ENCODE data around the gene MDFIC.

MDFIC gene

DNA sequence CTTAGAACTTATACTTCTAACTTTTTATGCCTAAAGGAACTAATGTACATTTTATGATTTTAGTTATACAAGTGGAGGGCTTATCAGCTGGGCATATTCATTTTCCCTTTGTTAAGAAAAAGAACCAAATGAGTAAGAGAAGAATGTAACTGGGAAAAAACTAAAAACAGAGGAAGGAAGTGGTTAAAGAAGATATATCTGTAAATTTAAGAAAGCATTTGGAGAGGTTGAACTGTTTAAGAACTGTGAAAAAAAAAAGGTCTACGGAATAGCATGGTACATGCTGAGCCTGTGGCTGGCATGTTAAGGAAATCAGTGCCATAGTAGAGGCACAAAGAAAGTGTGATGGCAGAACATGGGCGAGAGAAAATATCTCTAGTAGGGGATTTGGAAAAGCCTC lies 6.2 kb downstream of the MDFIC start:
- no peak overlapping the region for H3K27ac ChIP-seq
- TF ChIP-seq, protein P1, sequence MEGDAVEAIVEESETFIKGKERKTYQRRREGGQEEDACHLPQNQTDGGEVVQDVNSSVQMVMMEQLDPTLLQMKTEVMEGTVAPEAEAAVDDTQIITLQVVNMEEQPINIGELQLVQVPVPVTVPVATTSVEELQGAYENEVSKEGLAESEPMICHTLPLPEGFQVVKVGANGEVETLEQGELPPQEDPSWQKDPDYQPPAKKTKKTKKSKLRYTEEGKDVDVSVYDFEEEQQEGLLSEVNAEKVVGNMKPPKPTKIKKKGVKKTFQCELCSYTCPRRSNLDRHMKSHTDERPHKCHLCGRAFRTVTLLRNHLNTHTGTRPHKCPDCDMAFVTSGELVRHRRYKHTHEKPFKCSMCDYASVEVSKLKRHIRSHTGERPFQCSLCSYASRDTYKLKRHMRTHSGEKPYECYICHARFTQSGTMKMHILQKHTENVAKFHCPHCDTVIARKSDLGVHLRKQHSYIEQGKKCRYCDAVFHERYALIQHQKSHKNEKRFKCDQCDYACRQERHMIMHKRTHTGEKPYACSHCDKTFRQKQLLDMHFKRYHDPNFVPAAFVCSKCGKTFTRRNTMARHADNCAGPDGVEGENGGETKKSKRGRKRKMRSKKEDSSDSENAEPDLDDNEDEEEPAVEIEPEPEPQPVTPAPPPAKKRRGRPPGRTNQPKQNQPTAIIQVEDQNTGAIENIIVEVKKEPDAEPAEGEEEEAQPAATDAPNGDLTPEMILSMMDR (conservative IDR thresholded peaks at IDR 0.05): no peak

DNA sequence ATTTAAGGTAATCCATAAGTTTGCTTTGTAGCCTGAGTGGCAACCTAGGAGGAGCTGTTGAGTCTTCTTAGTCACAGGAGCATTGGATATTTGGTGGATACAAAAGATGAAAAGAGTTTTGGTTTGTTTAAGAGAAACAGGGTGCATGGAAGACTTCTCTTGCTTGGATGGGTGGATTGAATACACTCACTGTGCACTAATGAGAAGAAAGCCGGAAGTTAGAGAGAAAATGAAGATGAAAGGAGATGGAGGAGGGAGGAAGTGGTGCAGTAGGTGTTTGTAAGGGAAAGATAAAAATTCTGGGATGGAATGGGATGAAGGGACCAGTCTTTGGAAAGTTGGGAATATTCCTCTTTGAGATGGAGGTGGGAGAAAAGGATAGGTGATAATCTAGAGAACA lies 7.7 kb downstream of the MDFIC start:
- TF ChIP-seq, protein P1 (conservative IDR thresholded peaks at IDR 0.05): no peak
- no peak overlapping the region for H3K27ac ChIP-seq

DNA sequence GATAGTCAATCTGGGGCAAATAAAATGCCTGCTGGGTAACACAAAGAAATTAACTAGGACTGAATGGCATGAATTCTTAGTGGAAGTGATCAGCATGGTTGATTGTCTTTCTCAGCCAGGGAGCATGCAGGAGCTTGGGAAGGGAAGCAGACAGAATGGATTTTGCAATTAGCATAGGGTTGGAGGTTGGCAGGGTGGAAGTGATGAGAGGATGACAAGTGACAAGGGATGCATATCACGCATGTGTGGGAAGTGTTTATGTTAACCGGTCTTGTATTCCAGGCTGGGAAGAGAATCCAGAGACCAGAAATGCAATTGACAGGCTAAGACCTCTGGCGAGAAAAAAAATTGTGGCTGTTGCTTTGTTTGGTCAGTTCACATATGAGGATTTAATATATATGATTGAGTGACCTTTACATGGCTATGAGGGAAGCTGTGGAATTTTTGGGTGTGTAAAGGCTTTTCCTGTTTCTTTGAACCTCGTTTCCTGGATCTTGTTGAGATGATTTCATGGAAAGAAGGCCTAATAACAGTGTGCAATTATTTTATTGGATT lies 8.3 kb downstream of the MDFIC start:
- H3K27ac ChIP-seq: no peak overlapping the region
- TF ChIP-seq, protein P1 (conservative IDR thresholded peaks at IDR 0.05): no peak

DNA sequence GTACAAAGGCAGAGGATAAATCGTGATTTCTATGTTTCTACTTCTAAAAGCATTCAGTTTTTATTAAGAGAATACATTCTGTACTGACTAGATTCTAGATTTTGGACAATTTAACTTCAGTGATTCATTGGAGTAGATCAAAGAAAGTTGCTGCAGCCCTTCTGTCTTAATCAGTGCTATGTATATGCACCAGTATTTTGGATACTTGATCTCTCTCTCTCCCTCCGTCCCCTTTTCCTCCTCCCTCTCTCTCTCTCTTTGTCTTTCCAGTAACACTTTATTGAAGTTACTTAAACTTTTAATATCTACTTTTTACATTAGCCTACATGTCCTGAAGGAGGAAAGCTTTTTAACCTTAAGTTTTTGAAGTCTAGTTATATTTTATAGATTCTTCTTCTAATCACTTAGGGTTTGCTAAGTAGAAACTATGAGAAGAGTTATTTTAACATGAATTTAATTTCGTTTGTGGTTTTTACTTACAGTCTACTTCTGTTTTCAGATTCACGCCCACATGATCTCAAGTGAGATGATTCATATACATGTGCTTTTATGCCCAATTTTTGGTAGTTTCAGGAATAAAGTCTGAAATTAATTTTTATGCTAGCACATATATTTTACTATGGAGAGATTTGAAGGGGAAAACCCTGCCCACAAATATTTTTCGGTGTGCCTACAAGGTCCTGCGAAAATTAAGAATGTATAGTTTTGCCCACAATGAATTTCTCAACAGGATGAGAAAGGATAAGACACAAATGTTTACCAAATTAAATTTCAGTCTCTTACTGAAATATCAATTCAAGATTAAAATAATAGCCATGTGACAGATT lies 9.1 kb downstream of the MDFIC start:
- TF ChIP-seq, protein P1 (conservative IDR thresholded peaks at IDR 0.05): no peak
- no peak overlapping the region for H3K27ac ChIP-seq

DNA sequence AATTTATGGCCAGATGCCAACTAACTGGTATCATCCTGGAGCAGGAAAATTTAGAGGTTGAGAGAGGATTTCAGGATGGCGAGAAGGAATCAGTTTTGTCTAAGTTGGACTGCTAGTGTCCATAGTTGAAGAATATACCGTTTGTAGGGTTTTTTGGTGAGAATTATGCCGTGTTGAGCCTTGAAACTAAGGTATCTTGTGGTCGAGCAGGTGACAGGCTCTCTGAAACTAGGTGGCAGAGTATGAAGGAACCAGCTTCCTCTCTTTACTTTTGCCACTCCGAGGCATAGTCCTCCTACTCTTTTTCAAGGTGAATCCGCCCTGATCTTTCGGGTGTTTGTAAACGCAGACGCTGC lies 9.7 kb downstream of the MDFIC start:
- TF ChIP-seq, protein P1 (conservative IDR thresholded peaks at IDR 0.05): no peak
- no peak overlapping the region for H3K27ac ChIP-seq

DNA sequence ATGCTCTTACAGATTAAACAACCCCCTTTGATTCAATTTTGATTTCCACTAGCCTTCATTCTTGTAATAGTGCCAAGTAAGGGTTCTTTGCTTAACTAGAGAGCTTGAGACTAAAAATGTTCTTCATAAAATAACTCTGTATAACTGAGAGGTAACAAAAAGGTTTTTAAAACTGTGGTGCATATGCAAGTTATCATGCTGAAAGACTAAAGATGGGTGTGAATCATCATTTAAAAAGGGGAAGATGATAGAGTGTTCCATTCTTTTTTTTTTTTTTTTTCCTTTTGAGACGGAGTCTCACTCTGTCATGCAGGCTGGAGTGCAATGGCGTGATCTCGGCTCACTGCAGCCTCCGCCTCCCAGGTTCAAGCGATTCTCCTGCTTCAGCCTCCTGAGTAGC lies 11.1 kb downstream of the MDFIC start:
- no peak overlapping the region for H3K27ac ChIP-seq
- TF ChIP-seq, protein P1 (conservative IDR thresholded peaks at IDR 0.05): no peak

DNA sequence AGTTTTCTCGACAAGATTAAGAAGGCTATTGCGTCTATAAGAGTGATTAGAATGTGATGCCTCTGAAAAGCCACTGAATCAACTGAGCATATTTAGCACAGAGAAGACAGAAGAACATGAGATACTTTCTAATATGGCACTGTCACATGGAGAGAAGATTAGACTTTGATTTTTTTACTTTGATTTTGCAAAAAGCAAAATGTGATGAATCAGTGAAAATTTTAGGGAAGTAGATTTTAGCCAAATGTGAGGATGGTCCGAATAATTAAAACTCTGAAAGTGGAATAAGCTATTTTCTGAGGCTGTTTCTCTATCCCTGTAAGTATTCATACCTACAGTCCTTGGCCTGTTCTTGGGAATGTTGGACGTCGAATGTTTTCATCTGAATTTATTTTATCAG lies 11.8 kb downstream of the MDFIC start:
- H3K27ac ChIP-seq: no peak overlapping the region

More for the DNA sequence above, 11.8 kb downstream of the MDFIC start:
- TF ChIP-seq, protein P1 (conservative IDR thresholded peaks at IDR 0.05): no peak

Measured in VCaP (cell line).